Uterus (tissue), 4 donors: ENCODE data around the gene FAIM. TPM values are rescaled to one million over a fixed set of nuclear protein-coding genes. Genes with fewer than 3 reads are reported as not detected.

Source experiments
- DNase-seq, 2 donors: peaks; one replicate each; pipeline ENCODE4 v3.0.0-alpha.2; 2019 to 2020
- H3K27ac ChIP-seq, 2 donors: fragments of 200-600 bp; sonication (generic); 1 replicate in 1 of 2; 2 replicates in 1 of 2; pipeline ENCODE4 v1.5.1; 2016 to 2018
- H3K27me3 ChIP-seq, 2 donors: fragments of 200-600 bp; sonication (generic); one replicate each; pipeline ENCODE4 v1.5.1; 2018 to 2019; ENCODE audit warnings: control low read depth in 1 of 2
- H3K36me3 ChIP-seq, 2 donors: fragments of 200-600 bp; sonication (generic); one replicate each; pipeline ENCODE4 v1.5.1; 2019; ENCODE audit warnings: control low read depth in 1 of 2
- H3K4me1 ChIP-seq, 2 donors: fragments of 200-600 bp; sonication (generic); one replicate each; pipeline ENCODE4 v1.5.1; 2018 to 2019; ENCODE audit warnings: control low read depth in 1 of 2
- H3K4me3 ChIP-seq, 2 donors: fragments of 200-600 bp; sonication (generic); 1 replicate in 1 of 2; 2 replicates in 1 of 2; pipeline ENCODE4 v1.5.1; 2018 to 2019; ENCODE audit warnings: mild to moderate bottlenecking in 1 of 2
- H3K9me3 ChIP-seq, 2 donors: fragments of 200-600 bp; sonication (generic); one replicate each; pipeline ENCODE4 v1.5.1; 2019; ENCODE audit warnings: control low read depth in 1 of 2
- CTCF ChIP-seq, 4 experiments: fragments of 200-600 bp in 2 of 4; fragments of 450-650 bp in 2 of 4; sonication (generic) in 2 of 4; IDR thresholded peaks; one replicate each; pipeline ENCODE4 v1.5.1; 2016 to 2019; ENCODE audit warnings: antibody characterized with exemption in 4 of 4, mild to moderate bottlenecking in 2 of 4, moderate library complexity in 1 of 4
- POLR2A ChIP-seq, 2 donors: fragments of 450-650 bp; IDR thresholded peaks; one replicate each; pipeline ENCODE4 v1.6.1; 2016; ENCODE audit warnings: antibody characterized with exemption in 2 of 2, mild to moderate bottlenecking in 1 of 2, moderate library complexity in 1 of 2
- intact Hi-C: fragments of 100-400 bp; cut with DNase I; formaldehyde crosslinking; loops from one replicate; pipeline ENCODE4 v1.15.1; 2023; ENCODE audit warnings: low total_unique reads
- total RNA-seq, 4 donors: library from RNA; depleted of rRNA in 3 of 4; stranded (reverse); fragments of >200 nt in 3 of 4; gene quantifications; one replicate each; pipeline versions ENCODE4 v1.1.0 to v1.2.4, GENCODE V29; 2014 to 2023
- donor health status: DM: yes; HTN: yes; CAD: no.

Gene FAIM
- total RNA-seq, 4 donors from 2014 or later = 1.3 to 17.6 (median 8.9) TPM

GRCh38 chr3:138588445-138588844 is 20.1 kb upstream of the FAIM start:
- H3K4me1 ChIP-seq = peaks cover 0 to 5% of the 10 kb centered on the region in 2 donors
- no peaks in the 10 kb centered on the region for H3K27me3 ChIP-seq
- H3K9me3 ChIP-seq = no peaks in the 10 kb centered on the region
- H3K27ac ChIP-seq = no peak overlapping the region
- TF ChIP-seq CTCF (IDR thresholded peaks at IDR 0.05) (no peak), POLR2A (IDR thresholded peaks at IDR 0.05) (no peak)
- H3K4me3 ChIP-seq = no peak overlapping the region
- no peak for DNase-seq
- intact Hi-C loops = no loop called here
- no peaks in the 10 kb centered on the region for H3K36me3 ChIP-seq

GRCh38 chr3:138591392-138591791 is 17.2 kb upstream of the FAIM start:
- intact Hi-C loops = loop anchor here (5.0 to 10.0 kb wide), 2 partner anchors 326 to 753 kb away; partner anchors contain the start of gene MRPS22
- Histone ChIP-seq H3K36me3 (no peaks in the 10 kb centered on the region), H3K4me1 (peaks cover 0 to 5% of the 10 kb centered on the region in 2 donors), H3K4me3 (no peak overlapping the region), H3K27ac (no peak overlapping the region), H3K9me3 (no peaks in the 10 kb centered on the region), H3K27me3 (no peaks in the 10 kb centered on the region)
- no peak for TF ChIP-seq POLR2A (IDR thresholded peaks at IDR 0.05)
- TF ChIP-seq CTCF (IDR thresholded peaks at IDR 0.05) = no peak
- DNase-seq = no peak

GRCh38 chr3:138593488-138594149 is 15.0 kb upstream of the FAIM start:
- DNase-seq = no peak
- TF ChIP-seq CTCF (IDR thresholded peaks at IDR 0.05) (no peak), POLR2A (IDR thresholded peaks at IDR 0.05) (no peak)

DNA sequence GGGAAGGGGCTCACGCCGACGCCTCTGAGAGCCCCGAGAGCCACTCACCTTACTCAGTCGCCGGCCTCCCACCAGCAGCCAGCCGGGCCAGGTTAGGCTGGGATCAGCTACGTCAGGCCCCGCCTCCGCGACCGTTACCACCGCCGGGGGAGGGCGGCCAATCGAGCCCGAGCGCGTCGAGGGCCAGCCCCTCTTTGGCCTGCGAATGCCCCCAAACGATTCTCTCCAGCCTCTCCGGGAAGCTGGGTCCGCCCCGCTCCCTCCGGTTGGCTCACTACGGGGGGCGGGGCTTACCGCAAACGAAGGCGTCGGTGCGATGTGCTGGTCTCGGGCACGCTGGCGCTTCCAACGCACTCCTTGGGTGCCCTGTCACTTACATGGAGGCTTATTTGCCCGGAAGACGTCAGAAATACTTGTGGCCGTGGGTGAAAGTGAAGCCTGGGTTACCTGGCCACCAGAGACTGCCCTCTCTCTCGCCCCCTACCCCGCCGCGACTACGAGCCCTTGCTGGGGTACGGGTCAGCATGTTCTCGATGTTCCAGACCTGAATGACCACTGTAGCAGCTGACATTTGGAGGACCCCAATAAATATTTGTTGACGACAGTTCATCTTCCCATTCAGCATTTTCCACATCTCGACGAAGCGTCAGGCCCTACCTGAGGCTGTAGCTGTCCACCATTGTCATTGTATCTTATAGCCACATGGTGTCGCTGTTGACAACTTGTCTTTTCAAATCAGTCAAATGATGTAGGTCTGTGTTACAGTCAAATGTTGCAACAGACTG is 14.2 kb upstream of the FAIM start, which contains the start of gene CEP70:
Gene CEP70 (minus strand): TSS at position 111 of the 785 bp plus-strand sequence. CDS start 21,333 bp downstream, outside the sequence.
- Histone ChIP-seq H3K4me1 (peaks cover 0 to 5% of the 10 kb centered on the region in 2 donors), H3K27me3 (no peaks in the 10 kb centered on the region), H3K4me3 (peak within 1 kb of the TSS; percentile 68 to 83), H3K9me3 (no peaks in the 10 kb centered on the region), H3K36me3 (no peaks in the 10 kb centered on the region), H3K27ac (peak within 1 kb of the TSS; percentile 89 to 95)
- TF ChIP-seq CTCF (IDR thresholded peaks at IDR 0.05) (peak; percentile 85 to 93 (median 90)), POLR2A (IDR thresholded peaks at IDR 0.05) (peak; percentile 95 to 96)
- intact Hi-C loops = loop anchor here (5.0 to 10.0 kb wide), 2 partner anchors 323 to 750 kb away; partner anchors contain the start of gene MRPS22
- DNase-seq = peak; percentile 96

More at GRCh38 chr3:138593488-138594149, 15.0 kb upstream of the FAIM start:
- Histone ChIP-seq H3K27me3 (no peaks in the 10 kb centered on the region), H3K4me3 (peak overlapping the region; percentile 68 to 83), H3K9me3 (no peaks in the 10 kb centered on the region), H3K36me3 (no peaks in the 10 kb centered on the region), H3K4me1 (peaks cover 0 to 5% of the 10 kb centered on the region in 2 donors), H3K27ac (peak overlapping the region; percentile 89 to 95)
- intact Hi-C loops = loop anchor here (5.0 to 10.0 kb wide), 2 partner anchors 324 to 751 kb away; partner anchors contain the start of gene MRPS22
